Activated CD4-positive, alpha-beta T cell treated with anti-CD3 and anti-CD28 coated beads for 36 hours (primary cell): ENCODE data around the gene TLX3. TPM values are rescaled to one million over a fixed set of nuclear protein-coding genes. Genes with fewer than 3 reads are reported as not detected.

Source experiments
- ATAC-seq: fragments of 200-7000 bp; cut with Tn5 transposase; one replicate; pipeline ENCODE4 v1.10.0; 2021; ENCODE audit warnings: mild to moderate bottlenecking, moderate library complexity
- CTCF ChIA-PET: fragments of 350-600 bp; sonication (Branson Sonifier 250); formaldehyde crosslinking; loops from one replicate; lab custom pipeline; 2021; ENCODE audit warnings: antibody characterized with exemption; lab: Charles Lee
- POLR2A ChIA-PET: fragments of 350-600 bp; sonication (Branson Sonifier 250); formaldehyde crosslinking; loops from one replicate; lab custom pipeline; 2021; ENCODE audit warnings: antibody characterized with exemption, inconsistent platforms; lab: Charles Lee
- DNase-seq: peaks from one replicate; pipeline ENCODE4 v3.0.0-alpha.2; 2020
- H3K27ac Mint-ChIP-seq: one replicate; pipeline ENCODE4 v1.8.0; 2021; ENCODE audit warnings: mixed read lengths
- H3K27me3 Mint-ChIP-seq: one replicate; pipeline ENCODE4 v1.8.0; 2021; ENCODE audit warnings: mixed read lengths
- H3K36me3 Mint-ChIP-seq: one replicate; pipeline ENCODE4 v1.8.0; 2021; ENCODE audit warnings: low read depth, mixed read lengths
- H3K4me1 Mint-ChIP-seq: one replicate; pipeline ENCODE4 v1.8.0; 2021; ENCODE audit warnings: mixed read lengths
- H3K4me3 Mint-ChIP-seq: one replicate; pipeline ENCODE4 v1.8.0; 2021; ENCODE audit warnings: mild to moderate bottlenecking, moderate library complexity, mixed read lengths
- H3K9me3 Mint-ChIP-seq: one replicate; pipeline ENCODE4 v1.8.0; 2021; ENCODE audit warnings: low read depth, mixed read lengths
- intact Hi-C, 2 experiments: fragments of 100-400 bp; cut with DNase I in 1 of 2; cut with micrococcal nuclease in 1 of 2; formaldehyde crosslinking; loops; one replicate each; pipeline versions ENCODE4 v1.14.2 to v1.15.1; 2022 to 2024; cut with DNase I, micrococcal nuclease
- total RNA-seq, 2 experiments: library from RNA; stranded (reverse); gene quantifications; one replicate each; pipeline ENCODE4 v1.2.3, GENCODE V29; 2021

Gene TLX3
- total RNA-seq, 2 experiments from 2014 or later, result not detected

DNA sequence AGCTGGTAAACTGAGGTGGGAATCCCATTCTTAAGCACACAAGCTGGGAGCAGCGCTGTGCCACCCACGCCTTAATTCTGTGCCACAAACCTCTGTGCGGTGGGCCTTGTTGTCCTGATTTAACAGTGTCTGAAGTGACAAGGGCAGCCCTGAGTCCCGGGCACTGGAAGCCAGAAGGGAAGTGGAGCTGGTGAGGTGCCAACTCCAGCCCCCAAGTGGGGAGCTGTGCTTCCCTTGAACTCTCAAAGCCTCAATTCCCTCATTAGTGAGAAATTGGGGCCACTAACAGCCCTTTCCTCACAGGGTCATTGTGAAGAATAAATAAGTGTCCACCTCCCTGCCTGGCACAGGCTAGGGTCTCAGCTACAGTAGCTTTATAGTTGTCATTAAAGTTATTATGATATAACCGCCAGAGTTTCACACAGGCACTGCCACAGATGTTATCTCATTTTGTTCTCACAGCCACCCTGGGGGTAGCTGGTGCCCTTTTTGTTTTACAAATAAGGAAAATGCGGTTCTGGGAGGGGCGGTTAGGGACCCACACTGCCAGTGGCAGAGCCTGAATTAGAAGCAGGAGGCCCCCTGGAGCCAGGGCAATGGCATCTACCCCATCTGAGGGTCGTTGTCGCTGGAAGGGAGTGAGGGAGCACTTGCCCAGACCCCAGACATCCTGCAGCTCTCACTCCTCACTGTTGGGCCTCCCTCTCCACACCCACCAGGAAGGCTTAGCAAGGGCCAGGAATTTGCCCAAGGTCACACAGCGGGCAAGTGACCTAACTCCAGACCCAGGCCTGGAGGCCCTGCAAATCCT is 2.1 kb upstream of the TLX3 start:
- H3K36me3 Mint-ChIP-seq, result no peaks in the 10 kb centered on the region
- intact Hi-C loops, result no loop called here
- H3K27me3 Mint-ChIP-seq, result peaks cover 47% of the 10 kb centered on the region
- no peaks in the 10 kb centered on the region for H3K9me3 Mint-ChIP-seq
- ChIA-PET CTCF (interaction anchor here (0.6 to 1.3 kb wide), 4 partner anchors 9 to 335 kb away, joined by 3 read pairs; no protein-coding TSS in a partner anchor), POLR2A (no interaction called here)
- DNase-seq, result no peak
- H3K4me1 Mint-ChIP-seq, result peaks cover 6% of the 10 kb centered on the region
- H3K27ac Mint-ChIP-seq, result no peak overlapping the region
- no peak for ATAC-seq
- H3K4me3 Mint-ChIP-seq, result no peak overlapping the region

DNA sequence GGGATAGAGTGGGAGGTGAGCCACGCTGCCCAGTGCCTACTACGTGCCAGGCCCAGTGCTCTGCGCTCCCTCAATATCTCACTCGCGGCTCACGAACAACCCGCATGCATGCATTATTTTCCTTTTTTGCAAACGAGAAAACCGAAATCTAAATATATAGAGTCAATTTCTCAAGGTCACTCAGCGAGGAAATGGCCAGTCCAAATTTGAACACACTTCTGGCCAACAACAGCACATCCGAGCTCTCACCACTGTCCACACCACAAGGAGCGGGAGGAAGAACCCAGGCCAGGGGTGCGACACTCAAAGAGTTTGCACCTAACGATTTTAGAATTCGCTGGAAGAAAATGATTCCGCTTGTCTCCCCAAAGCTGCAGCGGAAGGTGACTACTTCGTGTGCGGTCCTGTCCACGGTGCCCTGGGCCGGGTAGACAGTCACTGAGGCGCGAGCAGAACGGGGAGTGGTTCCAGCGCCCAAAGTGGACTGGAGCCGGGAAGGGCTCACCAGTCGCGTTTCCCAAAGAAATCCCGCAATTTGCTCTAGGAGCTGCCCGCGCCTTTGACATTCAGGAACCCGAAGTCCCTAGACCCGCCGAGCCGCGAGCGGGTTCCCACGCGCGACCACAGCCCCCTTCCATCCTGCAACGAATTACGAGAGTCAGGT is 1.1 kb upstream of the TLX3 start:
- no peaks in the 10 kb centered on the region for H3K36me3 Mint-ChIP-seq
- CTCF ChIA-PET, result interaction anchor here (1.0 kb wide), 1 partner anchor 28 kb away, joined by 3 read pairs; no protein-coding TSS in a partner anchor
- ATAC-seq (no peak), DNase-seq (no peak)
- H3K27ac Mint-ChIP-seq, result no peak overlapping the region
- peaks cover 11% of the 10 kb centered on the region for H3K4me1 Mint-ChIP-seq
- H3K4me3 Mint-ChIP-seq, result no peak overlapping the region
- no peaks in the 10 kb centered on the region for H3K9me3 Mint-ChIP-seq
- intact Hi-C loops, result no loop called here
- H3K27me3 Mint-ChIP-seq, result peaks cover 53% of the 10 kb centered on the region
- POLR2A ChIA-PET, result no interaction called here

DNA sequence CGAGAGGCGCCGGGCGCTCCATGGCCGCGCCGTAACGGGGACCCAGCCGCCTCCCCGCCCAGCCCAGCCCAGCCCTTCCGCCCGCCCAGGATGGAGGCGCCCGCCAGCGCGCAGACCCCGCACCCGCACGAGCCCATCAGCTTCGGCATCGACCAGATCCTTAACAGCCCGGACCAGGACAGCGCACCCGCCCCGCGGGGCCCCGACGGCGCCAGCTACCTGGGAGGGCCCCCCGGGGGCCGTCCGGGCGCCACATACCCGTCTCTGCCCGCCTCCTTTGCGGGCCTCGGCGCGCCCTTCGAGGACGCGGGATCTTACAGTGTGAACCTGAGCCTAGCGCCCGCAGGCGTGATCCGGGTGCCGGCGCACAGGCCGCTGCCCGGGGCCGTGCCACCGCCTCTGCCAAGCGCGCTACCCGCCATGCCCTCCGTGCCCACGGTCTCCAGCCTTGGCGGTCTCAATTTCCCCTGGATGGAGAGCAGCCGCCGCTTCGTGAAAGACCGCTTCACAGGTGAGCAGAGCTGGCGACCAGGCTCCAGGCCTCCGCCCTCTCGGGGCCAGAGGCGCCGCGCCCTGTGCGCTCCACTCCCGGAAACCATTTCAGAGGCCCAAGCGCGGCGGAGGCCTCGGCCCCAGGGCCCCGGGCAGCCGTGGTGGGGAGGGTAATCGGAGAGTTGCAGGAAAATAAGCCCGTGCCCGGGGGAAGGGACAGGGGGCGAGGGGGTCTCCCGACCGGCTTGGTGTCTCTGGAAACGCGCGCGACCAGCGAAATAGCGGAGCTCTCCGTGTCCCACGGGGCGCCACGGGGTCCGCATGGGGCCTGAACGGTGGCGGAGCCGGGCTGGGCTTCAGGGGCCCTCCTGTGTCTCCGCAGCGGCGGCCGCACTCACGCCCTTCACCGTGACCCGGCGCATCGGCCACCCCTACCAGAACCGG is 496 bp downstream of the TLX3 start:
- H3K27ac Mint-ChIP-seq, result no peak overlapping the region

DNA sequence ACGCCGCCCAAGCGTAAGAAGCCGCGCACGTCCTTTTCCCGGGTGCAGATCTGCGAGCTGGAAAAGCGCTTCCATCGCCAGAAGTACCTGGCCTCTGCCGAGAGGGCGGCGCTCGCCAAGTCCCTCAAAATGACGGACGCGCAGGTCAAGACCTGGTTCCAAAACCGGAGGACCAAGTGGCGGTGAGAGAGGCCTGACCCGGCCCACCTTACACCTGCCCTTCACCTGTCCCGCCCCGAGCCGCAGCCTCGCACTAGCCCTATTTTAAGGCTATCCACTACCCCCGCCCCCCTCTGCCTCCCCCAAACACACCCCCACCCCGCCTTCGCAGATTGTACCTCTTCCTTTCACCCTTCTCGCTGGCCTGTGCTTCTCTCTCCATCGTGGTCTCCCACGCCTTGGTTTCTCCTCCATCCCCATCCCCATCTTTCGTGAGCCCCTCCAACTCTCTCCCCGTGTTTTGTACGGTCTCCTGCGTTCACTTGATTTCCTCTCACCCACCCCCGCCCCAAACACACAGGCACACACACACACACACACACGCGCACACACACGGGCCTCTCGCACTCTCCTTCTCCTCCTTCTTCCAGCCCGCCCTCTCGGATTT is 1.3 kb downstream of the TLX3 start:
- no peaks in the 10 kb centered on the region for H3K36me3 Mint-ChIP-seq
- no peak overlapping the region for H3K27ac Mint-ChIP-seq
- intact Hi-C loops, result loop anchor here (5.0 to 10.0 kb wide), 2 partner anchors 1922 to 1934 kb away; no protein-coding TSS in a partner anchor
- peak overlapping the region; percentile 12 for H3K4me3 Mint-ChIP-seq
- CTCF ChIA-PET, result interaction anchor here (0.9 to 1.5 kb wide), 2 partner anchors 8 to 15 kb away, joined by 3 to 6 read pairs; no protein-coding TSS in a partner anchor
- H3K27me3 Mint-ChIP-seq, result peaks cover 67% of the 10 kb centered on the region
- POLR2A ChIA-PET, result no interaction called here
- H3K9me3 Mint-ChIP-seq, result no peaks in the 10 kb centered on the region
- DNase-seq (peak; percentile 64), ATAC-seq (no peak)
- H3K4me1 Mint-ChIP-seq, result peaks cover 21% of the 10 kb centered on the region

More for the DNA sequence above, 496 bp downstream of the TLX3 start:
- H3K36me3 Mint-ChIP-seq, result no peaks in the 10 kb centered on the region
- no peaks in the 10 kb centered on the region for H3K9me3 Mint-ChIP-seq
- H3K4me1 Mint-ChIP-seq, result peaks cover 21% of the 10 kb centered on the region
- ChIA-PET POLR2A (no interaction called here), CTCF (interaction anchor here (0.9 to 1.5 kb wide), 2 partner anchors 9 to 15 kb away, joined by 3 to 6 read pairs; no protein-coding TSS in a partner anchor)
- DNase-seq (peak; percentile 10), ATAC-seq (no peak)
- intact Hi-C loops, result loop anchor here (5.0 to 10.0 kb wide), 2 partner anchors 1923 to 1935 kb away; no protein-coding TSS in a partner anchor
- H3K27me3 Mint-ChIP-seq, result peaks cover 67% of the 10 kb centered on the region
- no peak overlapping the region for H3K4me3 Mint-ChIP-seq

DNA sequence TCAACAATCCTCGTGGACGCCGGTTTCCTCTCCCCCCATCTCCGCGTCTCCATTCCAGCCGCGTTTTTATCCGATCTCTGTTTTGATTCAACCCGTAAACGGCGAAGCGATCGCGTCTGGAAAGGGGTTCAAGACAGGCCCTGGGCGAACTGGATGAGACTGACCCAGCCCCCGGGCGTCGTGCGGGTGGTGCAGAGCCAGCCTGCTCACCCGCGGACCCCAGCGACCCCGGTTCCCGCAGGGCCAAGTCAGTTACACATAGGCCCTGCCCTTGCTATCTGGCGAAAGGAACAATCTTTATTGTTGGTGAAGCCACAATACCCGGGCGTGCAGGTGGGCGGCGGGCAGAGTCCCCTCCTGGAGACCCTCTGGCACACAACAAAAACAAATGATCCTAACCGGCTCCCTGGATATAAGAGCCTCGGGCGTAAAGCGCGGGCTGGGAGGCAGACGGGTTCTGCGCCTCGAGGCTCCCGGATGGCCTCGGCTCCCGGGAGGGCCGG is 1.8 kb downstream of the TLX3 start:
- no peak overlapping the region for H3K27ac Mint-ChIP-seq
- H3K4me3 Mint-ChIP-seq, result peak overlapping the region; percentile 12
- H3K9me3 Mint-ChIP-seq, result no peaks in the 10 kb centered on the region
- H3K4me1 Mint-ChIP-seq, result peaks cover 21% of the 10 kb centered on the region
- ATAC-seq, result no peak
- H3K36me3 Mint-ChIP-seq, result no peaks in the 10 kb centered on the region
- peaks cover 64% of the 10 kb centered on the region for H3K27me3 Mint-ChIP-seq
- peak; percentile 9 for DNase-seq
- ChIA-PET POLR2A (no interaction called here), CTCF (no interaction called here)
- intact Hi-C loops, result loop anchor here (5.0 to 10.0 kb wide), 2 partner anchors 1921 to 1934 kb away; no protein-coding TSS in a partner anchor

DNA sequence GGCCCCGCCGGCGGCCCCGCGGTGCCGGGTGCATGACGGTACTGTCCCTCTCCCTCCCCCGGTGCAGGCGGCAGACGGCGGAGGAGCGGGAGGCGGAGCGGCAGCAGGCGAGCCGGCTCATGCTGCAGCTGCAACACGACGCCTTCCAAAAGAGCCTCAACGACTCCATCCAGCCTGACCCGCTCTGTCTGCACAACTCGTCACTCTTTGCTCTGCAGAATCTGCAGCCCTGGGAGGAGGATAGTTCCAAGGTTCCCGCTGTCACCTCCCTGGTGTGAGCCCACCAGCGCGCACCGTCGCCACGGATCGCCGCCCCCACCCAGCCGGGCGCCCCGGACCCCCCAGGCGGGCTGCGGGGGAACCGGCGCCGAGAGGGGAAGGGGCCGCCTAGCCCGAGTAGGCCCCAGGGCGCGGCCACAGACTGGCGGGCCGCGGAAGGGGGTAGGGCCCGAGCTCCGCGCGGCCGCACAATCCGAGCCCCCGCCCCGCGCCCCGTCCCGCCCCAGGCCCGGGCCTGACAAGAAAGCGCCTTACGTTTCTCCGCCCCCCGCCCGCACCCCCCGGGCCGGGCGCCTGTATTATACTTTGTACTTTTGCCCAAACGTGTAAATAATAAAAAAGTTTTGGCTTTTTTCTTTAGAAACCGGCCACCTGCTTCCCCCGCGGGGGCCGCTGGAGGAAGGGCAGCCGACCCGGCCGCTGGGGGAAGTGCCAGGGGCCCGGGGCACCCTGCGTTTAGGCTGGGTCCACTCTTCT is 2.5 kb downstream of the TLX3 start:
- no peak overlapping the region for H3K4me3 Mint-ChIP-seq
- no peaks in the 10 kb centered on the region for H3K36me3 Mint-ChIP-seq
- CTCF ChIA-PET, result no interaction called here
- POLR2A ChIA-PET, result no interaction called here
- H3K27me3 Mint-ChIP-seq, result peaks cover 63% of the 10 kb centered on the region
- no peaks in the 10 kb centered on the region for H3K9me3 Mint-ChIP-seq
- intact Hi-C loops, result loop anchor here (2.0 to 10.0 kb wide), 3 partner anchors 25 to 1933 kb away; no protein-coding TSS in a partner anchor
- DNase-seq, result peak; percentile 42
- no peak for ATAC-seq
- H3K27ac Mint-ChIP-seq, result no peak overlapping the region
- H3K4me1 Mint-ChIP-seq, result peaks cover 23% of the 10 kb centered on the region

DNA sequence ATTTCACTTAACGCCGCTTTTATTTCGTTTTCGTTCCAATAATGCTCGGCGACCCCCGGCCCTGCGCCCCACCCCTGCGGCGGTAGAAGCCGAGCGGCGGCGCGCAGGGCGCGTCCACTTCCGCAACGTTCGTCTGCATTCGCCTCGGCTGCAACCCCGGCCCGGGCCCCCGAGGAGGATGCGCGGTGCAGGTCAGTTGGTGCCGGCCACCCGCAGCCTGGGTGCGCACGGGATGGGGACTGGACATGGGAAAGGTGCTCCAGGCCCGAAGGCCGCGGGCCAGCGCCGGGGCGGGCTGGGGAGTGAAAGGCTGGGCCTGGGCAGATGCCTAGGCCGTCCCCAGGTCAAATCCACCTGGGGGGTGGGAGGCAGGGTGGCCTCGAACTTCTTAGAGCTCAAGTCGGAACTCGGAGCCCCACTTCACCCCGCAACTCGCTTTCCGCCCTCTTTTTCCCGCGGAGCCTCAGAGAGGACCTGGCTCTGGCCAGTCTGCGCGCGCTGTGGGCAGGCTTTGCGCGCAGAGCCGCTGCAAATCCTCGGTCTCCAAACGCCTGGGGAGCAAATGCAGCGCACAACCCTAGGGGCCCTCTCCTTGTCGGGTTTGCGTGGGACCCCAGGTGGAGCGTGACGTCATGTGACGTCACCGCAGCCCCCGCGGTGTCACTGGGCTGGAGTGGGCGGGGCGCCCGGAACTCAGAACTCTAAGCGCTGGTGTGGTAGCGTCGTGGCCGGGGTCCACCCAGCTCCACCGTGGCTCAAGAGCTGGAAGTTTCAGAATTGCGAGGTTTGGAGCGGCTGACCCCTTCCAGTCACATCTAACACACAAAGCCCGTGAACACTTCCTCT is 3.3 kb downstream of the TLX3 start:
- H3K36me3 Mint-ChIP-seq, result no peaks in the 10 kb centered on the region
- POLR2A ChIA-PET, result no interaction called here
- no peaks in the 10 kb centered on the region for H3K9me3 Mint-ChIP-seq
- DNase-seq (peak; percentile 20), ATAC-seq (no peak)
- H3K4me1 Mint-ChIP-seq, result peaks cover 23% of the 10 kb centered on the region
- peak overlapping the region; percentile 40 for H3K4me3 Mint-ChIP-seq
- CTCF ChIA-PET, result no interaction called here
- H3K27ac Mint-ChIP-seq, result no peak overlapping the region
- H3K27me3 Mint-ChIP-seq, result peaks cover 63% of the 10 kb centered on the region
- intact Hi-C loops, result loop anchor here (2.0 to 10.0 kb wide), 3 partner anchors 24 to 1932 kb away; no protein-coding TSS in a partner anchor

DNA sequence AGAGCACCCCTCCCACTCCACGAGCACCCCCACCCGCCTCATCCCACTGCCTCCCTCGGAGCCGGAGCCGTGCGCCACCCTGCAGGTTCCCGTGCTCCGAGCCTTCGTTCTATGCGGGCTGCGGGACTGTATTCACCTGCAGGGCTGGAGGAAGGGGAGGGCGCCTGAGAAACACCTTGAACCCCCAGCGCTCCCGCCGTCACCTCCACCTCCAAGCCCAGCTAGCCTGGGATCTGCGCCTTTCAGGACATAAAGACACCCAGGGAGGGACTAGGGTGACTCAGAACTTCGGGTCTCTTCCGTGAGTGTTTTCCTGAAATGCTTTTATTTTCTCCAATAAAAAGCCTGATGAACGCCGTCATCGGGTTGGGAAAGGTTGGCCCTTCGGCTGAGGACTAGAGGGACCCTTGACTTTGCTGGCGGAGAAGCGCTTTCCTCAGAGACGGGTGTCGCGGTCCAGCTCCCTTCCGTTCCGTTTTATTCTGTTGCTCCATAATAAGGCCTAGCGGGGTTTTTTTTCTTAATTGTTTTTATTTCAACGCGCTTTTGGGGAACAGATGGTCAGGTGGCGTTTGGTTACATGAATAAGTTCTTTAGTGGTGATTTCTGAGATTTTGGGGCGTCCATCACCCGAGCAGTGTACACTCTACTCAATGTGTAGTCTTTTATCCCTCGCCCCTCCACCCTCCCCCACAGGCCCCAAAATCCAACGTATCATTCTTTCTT is 4.6 kb downstream of the TLX3 start:
- intact Hi-C loops, result loop anchor here (2.0 to 10.0 kb wide), 3 partner anchors 23 to 1931 kb away; no protein-coding TSS in a partner anchor
- H3K4me1 Mint-ChIP-seq, result peaks cover 23% of the 10 kb centered on the region
- ChIA-PET POLR2A (no interaction called here), CTCF (no interaction called here)
- peak; percentile 17 for DNase-seq
- no peaks in the 10 kb centered on the region for H3K36me3 Mint-ChIP-seq
- H3K4me3 Mint-ChIP-seq, result no peak overlapping the region
- no peak overlapping the region for H3K27ac Mint-ChIP-seq
- ATAC-seq, result no peak
- no peaks in the 10 kb centered on the region for H3K9me3 Mint-ChIP-seq
- H3K27me3 Mint-ChIP-seq, result peaks cover 58% of the 10 kb centered on the region
